Measurements from ENCODE around the gene RIF1.

RIF1 gene

DNA sequence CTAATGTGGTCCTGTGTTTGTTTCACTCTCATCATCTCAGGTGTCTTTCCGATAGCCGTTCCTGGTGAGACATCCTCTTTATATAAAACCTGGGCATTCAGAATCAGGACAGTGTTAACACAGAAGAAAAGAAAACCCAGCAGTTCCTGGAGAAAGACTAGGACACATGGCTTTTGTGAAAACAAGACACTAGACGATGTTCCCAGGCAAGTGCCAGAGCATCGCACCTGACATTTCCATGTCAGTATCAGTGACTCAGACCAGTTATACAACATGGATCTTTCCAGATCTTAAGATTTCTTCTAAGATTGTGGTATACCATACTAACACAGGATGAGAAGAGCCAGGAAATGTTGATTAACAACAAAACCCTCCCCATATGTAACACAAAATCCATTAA is 96.5 kb downstream of the RIF1 start:
- Histone ChIP-seq H3K9me3 (no peaks in the 10 kb centered on the region), H3K4me3 (no peak overlapping the region), H3K27ac (no peak overlapping the region), H3K4me1 (peaks cover 4% of the 10 kb centered on the region; the same call in 1 of the 2 replicates), H4K20me1 (no peaks in the 10 kb centered on the region), H3K36me3 (0 out of 2 replicates have a peak, but pooled peaks cover 2% of the 10 kb centered on the region), H3K9ac (no peak overlapping the region), H3K27me3 (no peaks in the 10 kb centered on the region), H3K4me2 (no peak overlapping the region)
- TF ChIP-seq Cebpa-rat (IDR thresholded peaks at IDR 0.05) = no peak

DNA sequence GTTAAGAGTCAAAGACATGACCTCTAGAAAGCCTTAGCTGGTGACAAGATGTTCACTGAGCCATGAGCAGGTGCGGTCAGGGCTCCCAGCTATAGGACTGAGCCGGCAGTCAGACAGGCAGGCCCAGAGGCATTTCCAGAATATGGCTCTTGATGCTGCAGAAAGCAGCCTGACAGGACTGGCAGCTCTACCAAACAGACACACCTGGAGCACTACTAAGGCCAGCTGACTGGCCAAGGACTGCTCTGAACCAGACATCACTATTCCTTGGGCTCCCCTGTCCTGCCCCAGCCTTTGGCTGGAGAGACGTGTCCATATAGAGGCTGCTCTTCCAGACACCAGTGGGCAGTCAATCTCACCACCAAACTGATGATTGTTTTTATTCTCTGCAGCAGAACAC is 98.8 kb downstream of the RIF1 start:
- H3K27ac ChIP-seq = no peak overlapping the region
- H3K4me3 ChIP-seq = no peak overlapping the region
- H3K4me1 ChIP-seq = no peaks in the 10 kb centered on the region
- TF ChIP-seq Cebpa-rat (IDR thresholded peaks at IDR 0.05) = no peak
- H4K20me1 ChIP-seq = no peaks in the 10 kb centered on the region
- 0 out of 2 replicates have a peak, but pooled peaks cover 2% of the 10 kb centered on the region for H3K36me3 ChIP-seq
- H3K4me2 ChIP-seq = no peak overlapping the region
- H3K27me3 ChIP-seq = no peaks in the 10 kb centered on the region
- no peak overlapping the region for H3K9ac ChIP-seq
- H3K9me3 ChIP-seq = no peaks in the 10 kb centered on the region

DNA sequence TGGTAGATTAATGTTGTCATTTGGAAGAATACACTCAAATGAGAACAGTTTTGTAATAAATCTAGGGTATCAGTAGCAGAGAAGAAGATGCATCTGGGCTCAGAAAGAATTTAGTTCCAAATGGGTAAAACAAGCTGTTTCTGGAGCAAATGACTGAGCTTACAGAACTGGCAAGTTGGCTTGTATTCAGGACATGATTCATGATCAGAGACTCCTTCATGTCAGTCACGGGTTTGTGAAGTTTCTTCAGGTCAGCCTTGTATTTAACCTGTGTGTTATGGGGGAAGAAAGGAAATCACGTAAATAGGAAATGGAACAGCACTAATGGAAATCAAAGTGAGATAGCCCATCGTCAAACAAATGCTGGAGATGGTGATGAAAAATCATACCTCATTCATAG is 109.1 kb downstream of the RIF1 start:
- H3K9ac ChIP-seq = no peak overlapping the region
- no peaks in the 10 kb centered on the region for H3K36me3 ChIP-seq
- no peaks in the 10 kb centered on the region for H4K20me1 ChIP-seq
- H3K27me3 ChIP-seq = no peaks in the 10 kb centered on the region
- H3K4me3 ChIP-seq = no peak overlapping the region
- no peaks in the 10 kb centered on the region for H3K9me3 ChIP-seq
- peaks cover 12% of the 10 kb centered on the region for H3K4me1 ChIP-seq
- no peak for TF ChIP-seq Cebpa-rat (IDR thresholded peaks at IDR 0.05)
- H3K27ac ChIP-seq = no peak overlapping the region
- no peak overlapping the region for H3K4me2 ChIP-seq

DNA sequence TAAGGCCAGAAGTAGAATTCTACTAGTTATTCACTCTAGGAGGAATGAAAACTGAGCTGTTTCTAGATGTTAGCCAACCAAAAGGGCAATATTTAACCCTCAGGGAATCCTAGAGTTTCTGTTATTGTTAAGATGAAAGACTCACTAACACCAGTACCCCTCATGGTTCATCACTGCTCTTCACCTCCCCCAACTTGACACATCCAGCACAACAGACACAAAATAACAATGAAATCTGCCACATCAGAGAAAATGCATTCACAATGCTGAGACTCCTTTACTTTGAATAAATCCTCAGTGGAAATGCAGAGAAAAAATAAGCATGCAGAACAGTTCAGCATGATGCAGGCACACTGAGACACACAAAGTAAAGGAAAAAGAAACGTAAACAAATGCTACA is 111.3 kb downstream of the RIF1 start:
- no peaks in the 10 kb centered on the region for H3K27me3 ChIP-seq
- H3K4me3 ChIP-seq = no peak overlapping the region
- H3K4me1 ChIP-seq = peaks cover 15% of the 10 kb centered on the region
- no peak overlapping the region for H3K9ac ChIP-seq
- TF ChIP-seq Cebpa-rat (IDR thresholded peaks at IDR 0.05) = no peak
- peak overlapping the region; percentile 4; the same call in 1 of the 2 replicates for H3K4me2 ChIP-seq
- no peaks in the 10 kb centered on the region for H3K9me3 ChIP-seq
- H4K20me1 ChIP-seq = no peaks in the 10 kb centered on the region
- no peak overlapping the region for H3K27ac ChIP-seq
- H3K36me3 ChIP-seq = no peaks in the 10 kb centered on the region

DNA sequence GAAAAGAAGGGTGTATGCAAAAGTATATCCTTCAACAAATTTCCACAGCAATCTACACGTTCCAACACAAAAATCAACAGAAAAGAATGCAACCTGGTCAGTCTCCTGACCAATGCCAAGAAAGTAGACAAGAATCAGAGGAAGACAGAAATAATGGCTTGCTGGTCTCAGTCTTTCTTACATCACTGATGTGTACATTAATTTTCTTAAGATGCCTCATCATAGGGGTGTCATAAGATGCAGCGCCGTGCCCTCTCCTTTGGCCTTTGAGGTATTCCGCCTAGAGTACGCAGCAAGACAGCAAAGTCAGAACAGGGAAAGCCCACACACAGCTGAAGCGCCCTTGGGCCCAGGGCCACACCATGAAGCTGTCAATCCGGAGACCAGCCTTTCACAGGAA is 112.9 kb downstream of the RIF1 start:
- no peak overlapping the region for H3K4me2 ChIP-seq
- H3K4me3 ChIP-seq = no peak overlapping the region
- no peaks in the 10 kb centered on the region for H3K36me3 ChIP-seq
- no peaks in the 10 kb centered on the region for H4K20me1 ChIP-seq
- no peak overlapping the region for H3K9ac ChIP-seq
- TF ChIP-seq Cebpa-rat (IDR thresholded peaks at IDR 0.05) = no peak
- H3K27me3 ChIP-seq = no peaks in the 10 kb centered on the region
- H3K4me1 ChIP-seq = peaks cover 16% of the 10 kb centered on the region
- no peak overlapping the region for H3K27ac ChIP-seq
- H3K9me3 ChIP-seq = no peaks in the 10 kb centered on the region

DNA sequence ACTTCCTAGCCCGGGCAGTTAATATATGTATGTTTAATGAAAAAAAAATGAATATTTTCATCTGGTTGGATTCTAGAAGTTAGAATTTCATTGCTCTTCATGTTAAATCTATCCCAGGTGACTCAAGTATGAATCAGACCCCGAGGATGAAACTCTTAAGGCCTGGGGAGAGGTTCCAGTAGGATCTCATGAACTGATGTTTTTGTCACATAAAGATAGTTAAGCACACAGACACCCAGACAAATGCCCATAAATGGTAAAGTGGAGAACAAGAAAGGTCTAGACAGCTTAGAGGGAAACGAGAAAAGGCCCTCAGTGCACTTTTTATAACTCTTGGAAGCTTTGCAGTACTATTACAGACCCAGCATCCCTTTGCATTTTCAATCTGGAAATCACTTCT is 114.1 kb downstream of the RIF1 start:
- H4K20me1 ChIP-seq = no peaks in the 10 kb centered on the region
- no peak for TF ChIP-seq Cebpa-rat (IDR thresholded peaks at IDR 0.05)

DNA sequence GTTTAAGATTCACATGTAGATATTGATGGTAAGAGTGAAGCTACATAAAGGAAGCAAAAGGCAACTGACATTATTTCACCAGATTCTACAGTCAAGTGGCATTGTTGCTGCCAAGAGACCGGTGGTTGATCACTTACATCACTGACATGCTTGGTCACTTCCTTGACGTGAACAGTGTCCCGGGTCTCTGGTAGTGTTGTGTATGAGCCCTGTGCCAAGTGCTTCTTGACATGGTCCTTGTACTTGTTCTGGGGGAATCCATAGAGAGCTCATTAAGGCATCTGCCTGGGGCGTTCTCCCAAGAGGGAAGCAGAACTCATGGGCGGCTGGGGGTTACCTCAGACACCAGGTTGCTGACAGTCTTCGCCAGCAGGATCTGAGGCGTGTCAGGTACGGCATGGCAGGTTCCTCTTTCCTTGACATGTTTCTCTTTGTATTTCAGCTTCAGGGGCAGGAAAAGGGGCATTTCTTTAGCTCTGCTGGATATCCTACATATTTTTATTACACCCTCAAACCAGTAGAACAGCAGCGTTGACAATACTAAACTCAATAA is 116.2 kb downstream of the RIF1 start:
- Histone ChIP-seq H3K4me2 (peak overlapping the region; percentile 12; the same call in 1 of the 2 replicates), H3K27ac (no peak overlapping the region), H4K20me1 (no peaks in the 10 kb centered on the region), H3K9ac (no peak overlapping the region), H3K36me3 (no peaks in the 10 kb centered on the region), H3K4me3 (no peak overlapping the region), H3K27me3 (no peaks in the 10 kb centered on the region), H3K4me1 (peaks cover 16% of the 10 kb centered on the region), H3K9me3 (no peaks in the 10 kb centered on the region)
- TF ChIP-seq Cebpa-rat (IDR thresholded peaks at IDR 0.05) = no peak

More for the DNA sequence above, 114.1 kb downstream of the RIF1 start:
- Histone ChIP-seq H3K36me3 (no peaks in the 10 kb centered on the region), H3K4me3 (no peak overlapping the region), H3K27me3 (no peaks in the 10 kb centered on the region), H3K27ac (no peak overlapping the region), H3K9me3 (no peaks in the 10 kb centered on the region), H3K4me1 (peaks cover 16% of the 10 kb centered on the region), H3K4me2 (no peak overlapping the region), H3K9ac (no peak overlapping the region)

DNA sequence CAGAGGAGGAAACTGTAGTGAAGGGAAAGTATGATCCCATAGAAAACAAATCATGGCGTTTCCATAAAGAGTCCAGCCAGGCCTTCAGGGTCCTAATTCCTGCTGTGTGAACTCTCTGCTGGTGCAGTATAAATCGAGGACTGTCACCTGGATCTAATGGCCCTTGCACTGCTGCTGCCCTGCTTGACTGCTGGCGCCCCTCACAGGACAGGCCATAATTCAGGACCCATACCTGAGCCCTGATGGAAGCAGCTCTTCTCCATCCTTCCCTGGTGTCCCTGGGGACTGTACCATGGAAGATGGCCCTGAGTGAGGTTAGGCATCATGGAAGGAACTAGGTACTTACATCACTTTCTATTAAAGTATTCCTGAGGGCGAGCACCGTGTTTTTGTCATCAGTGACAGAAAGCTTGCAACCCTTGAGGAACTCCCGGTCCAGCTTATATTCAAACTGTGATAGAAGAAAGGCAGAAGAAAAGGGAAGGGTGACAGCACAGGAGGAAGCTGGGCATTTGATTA is 116.9 kb downstream of the RIF1 start:
- no peaks in the 10 kb centered on the region for H3K36me3 ChIP-seq
- no peak overlapping the region for H3K9ac ChIP-seq
- peaks cover 17% of the 10 kb centered on the region for H3K4me1 ChIP-seq
- no peak overlapping the region for H3K27ac ChIP-seq
- no peaks in the 10 kb centered on the region for H3K9me3 ChIP-seq
- no peaks in the 10 kb centered on the region for H3K27me3 ChIP-seq
- H4K20me1 ChIP-seq = no peaks in the 10 kb centered on the region
- no peak for TF ChIP-seq Cebpa-rat (IDR thresholded peaks at IDR 0.05)
- no peak overlapping the region for H3K4me2 ChIP-seq
- no peak overlapping the region for H3K4me3 ChIP-seq
